HepG2 (cell line): ENCODE results near the gene GRK6. TPM values are rescaled to one million over a fixed set of nuclear protein-coding genes. Genes with fewer than 3 reads are reported as not detected.
A peak's percentile ranks its signal among the peaks of the same experiment; 100 is the strongest.

Experiments
- ATAC-seq: fragments of 200-7000 bp; cut with Tn5 transposase; 3 replicates; pipeline ENCODE4 v1.9.1; 2020; ENCODE audit warnings: mild to moderate bottlenecking, moderate library complexity
- BruUV-seq: library from RNA; stranded (reverse); fragments of 400-500 nt; replicated peaks from 2 replicates; lab custom pipeline; 2021; lab: Mats Ljungman, UMichigan
- CTCF ChIA-PET: fragments of 300-600 bp; formaldehyde crosslinking; extraction: SDS; loops from one replicate; lab custom pipeline; 2021; ENCODE audit warnings: low total read pairs, inconsistent platforms, low intra/inter-chr PET ratio; lab: Yijun Ruan, JAX
- POLR2A ChIA-PET: fragments of 350-600 bp; sonication (Branson Sonifier 250); formaldehyde crosslinking; loops from one replicate; lab custom pipeline; 2020; ENCODE audit warnings: antibody characterized with exemption, inconsistent platforms; lab: Yijun Ruan, JAX
- DNase-seq: peaks from one replicate; pipeline ENCODE4 v3.0.0-alpha.2; 2015; ENCODE audit warnings: low spot score
- FAIRE-seq: peaks from 3 replicates; lab custom pipeline; 2011; peaks lifted over from hg19 to GRCh38; lab: Jason Lieb, UNC
- H2AFZ ChIP-seq: one replicate; pipeline ENCODE4 v1.6.1; 2011; ENCODE audit warnings: low read length, inconsistent platforms
- H3K27ac ChIP-seq: fragments of 300-600 bp; 3 replicates; pipeline ENCODE4 v1.8.0; 2011; ENCODE audit warnings: mixed run types, mild to moderate bottlenecking, mixed read lengths, low read length, inconsistent platforms; ENCODE audit not compliant: insufficient read depth; ENCODE audit errors: extremely low read length
- H3K27me3 ChIP-seq, 2 experiments: fragments of 200-600 bp in 1 of 2; 2 replicates in 1 of 2; 3 replicates in 1 of 2; pipeline versions ENCODE4 v1.6.0 to v1.8.0; 2011; ENCODE audit warnings: low read length in 2 of 2, mild to moderate bottlenecking in 2 of 2, moderate library complexity in 2 of 2, inconsistent platforms in 1 of 2; ENCODE audit not compliant: insufficient read depth in 2 of 2, control insufficient read depth in 1 of 2
- H3K36me3 ChIP-seq, 2 experiments: fragments of 200-600 bp in 1 of 2; replicated peaks in 1 of 2; 2 replicates in 1 of 2; 3 replicates in 1 of 2; pipeline versions ENCODE4 v1.5.1 to v1.8.0; 2011; ENCODE audit warnings: low read length in 2 of 2, inconsistent platforms in 1 of 2; ENCODE audit not compliant: insufficient read depth in 2 of 2, control insufficient read depth in 1 of 2
- H3K4me1 ChIP-seq: 2 replicates; pipeline ENCODE4 v1.5.1; 2012; ENCODE audit warnings: low read length, inconsistent platforms; ENCODE audit not compliant: insufficient read depth
- H3K4me2 ChIP-seq: 2 replicates; pipeline ENCODE4 v1.6.0; 2011; ENCODE audit warnings: low read depth, low read length, inconsistent platforms
- H3K4me3 ChIP-seq, 3 experiments: fragments of 200-600 bp in 1 of 3; sonication (generic), shearing (Covaris generic) in 1 of 3; replicated peaks in 1 of 3; 2 replicates each; pipeline ENCODE4 v1.5.1; 2011 to 2016; ENCODE audit warnings: low read length in 3 of 3, inconsistent platforms in 2 of 3, low read depth in 2 of 3, mild to moderate bottlenecking in 2 of 3, control low read depth in 1 of 3, mixed read lengths in 1 of 3; ENCODE audit not compliant: insufficient read depth in 1 of 3
- H3K79me2 ChIP-seq: one replicate; pipeline ENCODE4 v1.6.1; 2011; ENCODE audit warnings: low read length, inconsistent platforms; ENCODE audit not compliant: insufficient read depth
- H3K9ac ChIP-seq: 2 replicates; pipeline ENCODE4 v1.6.0; 2011; ENCODE audit warnings: mild to moderate bottlenecking, low read depth, low read length, inconsistent platforms; ENCODE audit not compliant: insufficient read depth
- H3K9me3 ChIP-seq: 2 replicates; pipeline ENCODE4 v1.5.1; 2012; ENCODE audit warnings: mild to moderate bottlenecking, low read length
- H4K20me1 ChIP-seq: 2 replicates; pipeline ENCODE4 v1.6.0; 2011; ENCODE audit warnings: inconsistent platforms, mild to moderate bottlenecking, low read length, moderate library complexity; ENCODE audit not compliant: insufficient read depth
- AKAP8 ChIP-seq: sonication (generic); formaldehyde crosslinking; IDR thresholded peaks from 2 replicates; pipeline ENCODE4 v1.5.1; 2020; ENCODE audit warnings: mild to moderate bottlenecking, missing genetic modification reagents
- ATF7-NPFF ChIP-seq: sonication (generic); formaldehyde crosslinking; IDR thresholded peaks from 2 replicates; pipeline ENCODE4 v1.8.1; 2023; ENCODE audit warnings: mild to moderate bottlenecking, low read depth, missing genetic modification reagents, moderate library complexity
- FOXO1 ChIP-seq: sonication (generic); formaldehyde crosslinking; IDR thresholded peaks from 2 replicates; pipeline ENCODE4 v1.4.0; 2020; ENCODE audit warnings: missing genetic modification reagents
- MED13 ChIP-seq: sonication (generic); formaldehyde crosslinking; IDR thresholded peaks from 2 replicates; pipeline ENCODE4 v1.5.0; 2020; ENCODE audit warnings: missing genetic modification reagents
- NCOA1 ChIP-seq: sonication (generic); formaldehyde crosslinking; IDR thresholded peaks from 2 replicates; pipeline ENCODE4 v1.9.0; 2021; ENCODE audit warnings: missing genetic modification reagents
- POLR2G ChIP-seq: fragments of 200-400 bp; formaldehyde crosslinking; IDR thresholded peaks from 2 replicates; pipeline ENCODE4 v1.6.1; 2018; ENCODE audit warnings: mild to moderate bottlenecking, low read depth, low read length, moderate library complexity
- REL ChIP-seq: sonication (generic); formaldehyde crosslinking; conservative IDR thresholded peaks from 2 replicates; pipeline ENCODE4 v1.8.0; 2022; ENCODE audit warnings: mild to moderate bottlenecking, missing genetic modification reagents, moderate library complexity
- RFX5 ChIP-seq: IDR thresholded peaks from 2 replicates; pipeline ENCODE4 v1.6.1; 2011; ENCODE audit warnings: low read depth, low read length, improper control_type of control experiment
- SAP130 ChIP-seq: IDR thresholded peaks from 2 replicates; pipeline ENCODE4 v1.6.1; 2016; ENCODE audit warnings: low read depth
- SRSF9 ChIP-seq: fragments of 200-400 bp; formaldehyde crosslinking; IDR thresholded peaks from 2 replicates; pipeline ENCODE4 v1.6.1; 2018; ENCODE audit warnings: borderline replicate concordance, mild to moderate bottlenecking, low read depth, low read length; ENCODE audit not compliant: insufficient read depth, poor library complexity, severe bottlenecking
- TBX2 ChIP-seq: sonication (generic); formaldehyde crosslinking; IDR thresholded peaks from 2 replicates; pipeline ENCODE4 v1.5.0; 2020; ENCODE audit warnings: missing genetic modification reagents, mild to moderate bottlenecking, borderline replicate concordance
- TRIM24 ChIP-seq: sonication (generic); formaldehyde crosslinking; IDR thresholded peaks from 2 replicates; pipeline ENCODE4 v1.8.0; 2022; ENCODE audit warnings: mild to moderate bottlenecking, missing genetic modification reagents
- ZBTB42 ChIP-seq: sonication (generic); formaldehyde crosslinking; IDR thresholded peaks from 2 replicates; pipeline ENCODE4 v1.5.0; 2020; ENCODE audit warnings: mild to moderate bottlenecking, missing genetic modification reagents
- ZNF121 ChIP-seq: sonication (generic); formaldehyde crosslinking; IDR thresholded peaks from 2 replicates; pipeline ENCODE4 v1.5.0; 2020; ENCODE audit warnings: mild to moderate bottlenecking, missing genetic modification reagents
- ZNF782 ChIP-seq: sonication (generic); formaldehyde crosslinking; IDR thresholded peaks from 2 replicates; pipeline ENCODE4 v1.4.0; 2020; ENCODE audit warnings: missing genetic modification reagents, mild to moderate bottlenecking, borderline replicate concordance
- WGBS: methylation state at CpG from one replicate; pipeline ENCODE4 v1.1.6; 2017; ENCODE audit warnings: low lambda C conversion rate; 5-methylcytosine and 5-hydroxymethylcytosine counted together
- in situ Hi-C: cut with HindIII; loops from 2 replicates; pipeline ENCODE4 v1.10.0; 2017; ENCODE audit warnings: low pct_unique_long_range_greater_than_20kb; ENCODE audit not compliant: extremely low pct_ligation_motif_present
- intact Hi-C: fragments of 100-400 bp; cut with micrococcal nuclease; formaldehyde crosslinking; loops from one replicate; pipeline ENCODE4 v1.10.0; 2022; ENCODE audit not compliant: unreplicated experiment
- polyA plus RNA-seq, 8 experiments: library from polyadenylated mRNA; depleted of rRNA in 3 of 8; stranded (reverse) in 7 of 8; unstranded in 1 of 8; fragments of >200 nt; fragmentation: Illumina TruSeq in 4 of 8; extraction: Trizol in 4 of 8; gene quantifications; 2 replicates each; pipeline versions ENCODE4 v1.2.1 to v1.2.3, GENCODE V29; 2011 to 2016; ENCODE audit warnings: low read depth in 4 of 8, missing spikeins in 1 of 8, mixed read lengths in 1 of 8; ENCODE audit not compliant: insufficient read depth in 1 of 8
- total RNA-seq, 5 experiments: library from RNA; depleted of rRNA; stranded (reverse); fragments of >200 nt; fragmentation: Illumina TruSeq; extraction: Trizol; gene quantifications; 2 replicates each; pipeline ENCODE4 v1.2.3, GENCODE V29; 2016; ENCODE audit warnings: low read depth in 1 of 5
- TF ChIP-seq, protein P1 (sequence below): sonication (generic); formaldehyde crosslinking; IDR thresholded peaks from 2 replicates; pipeline ENCODE4 v1.4.0; 2020; ENCODE audit warnings: missing genetic modification reagents, low read depth, mild to moderate bottlenecking, borderline replicate concordance
- TF ChIP-seq, protein P2 (sequence below): sonication (generic); formaldehyde crosslinking; conservative IDR thresholded peaks from 2 replicates; pipeline ENCODE4 v1.4.0; 2020; ENCODE audit warnings: mild to moderate bottlenecking, missing genetic modification reagents, moderate library complexity

Gene GRK6
- total and polyA plus RNA-seq, 2 of the 13 experiments (the other 11 are each of a cell fraction or from before 2014, with no cell fraction given) = 13.2 to 19.9 TPM

DNA sequence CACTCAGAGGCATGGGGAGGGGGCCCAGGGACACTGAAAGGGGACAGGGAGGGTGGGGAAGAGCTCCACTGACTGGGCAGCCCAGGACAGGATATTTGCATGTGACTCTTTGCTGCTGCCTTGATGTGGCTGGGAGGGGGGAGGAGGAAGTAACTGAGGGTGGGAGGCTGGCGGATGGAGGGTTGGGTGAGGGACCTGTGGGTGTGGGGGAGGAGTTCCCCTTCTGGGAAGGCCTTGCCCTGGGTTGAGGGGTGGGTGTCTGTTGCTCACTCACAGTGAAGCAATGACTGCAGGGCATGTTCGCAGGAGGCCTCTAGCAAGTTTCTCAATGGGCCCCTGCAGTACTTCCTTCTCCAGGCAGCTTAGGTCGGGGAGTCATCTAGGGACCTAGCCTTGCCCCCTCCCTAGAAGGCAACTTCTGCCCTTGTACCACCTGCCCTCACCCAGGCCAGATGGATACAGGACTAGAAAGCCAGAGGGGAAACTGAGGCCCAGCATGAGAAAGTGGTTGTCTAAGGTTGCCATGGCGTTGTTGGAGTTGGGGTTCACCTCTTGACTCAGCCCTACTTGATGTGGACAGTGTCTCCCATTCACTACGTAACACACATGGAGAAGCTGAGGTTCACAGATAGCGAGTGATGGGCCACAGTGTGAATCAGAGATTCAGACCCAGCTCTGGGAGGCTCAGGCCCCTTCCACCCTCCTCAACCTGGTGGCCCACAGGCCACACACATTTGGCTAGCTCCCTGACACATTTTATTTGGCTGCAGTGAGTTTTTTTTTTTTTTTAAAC is 3.0 kb downstream of the GRK6 start:
- Histone ChIP-seq H3K4me1 (peaks cover 42% of the 10 kb centered on the region), H3K4me3 (no peak overlapping the region), H3K4me2 (no peak overlapping the region), H4K20me1 (no peaks in the 10 kb centered on the region), H3K27ac (no peak overlapping the region), H2AFZ (no peak overlapping the region), H3K27me3 (peaks cover 0 to 1% of the 10 kb centered on the region in 2 experiments; a peak in 1 of 5 replicates), H3K36me3 (peaks cover 14 to 22% of the 10 kb centered on the region in 2 experiments; a peak in 4 of 5 replicates), H3K9ac (no peak overlapping the region), H3K9me3 (no peaks in the 10 kb centered on the region), H3K79me2 (peaks cover 14% of the 10 kb centered on the region)
- no TSS peak for BruUV-seq
- 94% methylated on average over 4 of the region's 6 CpGs for WGBS
- ATAC-seq (no peak), FAIRE-seq (no peak), DNase-seq (no peak)
- in situ Hi-C loops (no loop called here), intact Hi-C loops (no loop called here)
- CTCF ChIA-PET = no interaction called here
- POLR2A ChIA-PET = interaction anchor here (0.7 to 1.0 kb wide), 3 partner anchors 14 to 120 kb away, joined by 4 read pairs; no protein-coding TSS in a partner anchor
- TF ChIP-seq REL (CRISPR knock-in tag) = no peak
- TF ChIP-seq SAP130 (CRISPR knock-in tag) = 0 out of 2 replicates have a peak, but pooled peaks have one; percentile 11
- TF ChIP-seq RFX5 = no peak
- TF ChIP-seq, protein P1, sequence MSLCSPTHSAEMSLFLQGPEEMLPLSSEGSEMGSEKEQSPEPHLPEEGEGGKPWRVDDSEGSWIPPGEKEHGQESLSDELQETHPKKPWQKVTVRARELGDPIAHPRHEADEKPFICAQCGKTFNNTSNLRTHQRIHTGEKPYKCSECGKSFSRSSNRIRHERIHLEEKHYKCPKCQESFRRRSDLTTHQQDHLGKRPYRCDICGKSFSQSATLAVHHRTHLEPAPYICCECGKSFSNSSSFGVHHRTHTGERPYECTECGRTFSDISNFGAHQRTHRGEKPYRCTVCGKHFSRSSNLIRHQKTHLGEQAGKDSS (CRISPR knock-in tag) = no peak
- TF ChIP-seq TRIM24 (CRISPR knock-in tag) = no peak
- no peak for TF ChIP-seq ZNF782 (CRISPR knock-in tag)
- TF ChIP-seq AKAP8 = 0 out of 2 replicates have a peak, but pooled peaks have one; percentile 46
- TF ChIP-seq ATF7-NPFF (CRISPR knock-in tag) = no peak
- no peak for TF ChIP-seq MED13
- TF ChIP-seq SRSF9 = no peak
- no peak for TF ChIP-seq ZNF121 (CRISPR knock-in tag)
- TF ChIP-seq TBX2 = no peak
- 0 out of 2 replicates have a peak, but pooled peaks have one; percentile 13 for TF ChIP-seq POLR2G
- no peak for TF ChIP-seq ZBTB42 (CRISPR knock-in tag)
- TF ChIP-seq, protein P2, sequence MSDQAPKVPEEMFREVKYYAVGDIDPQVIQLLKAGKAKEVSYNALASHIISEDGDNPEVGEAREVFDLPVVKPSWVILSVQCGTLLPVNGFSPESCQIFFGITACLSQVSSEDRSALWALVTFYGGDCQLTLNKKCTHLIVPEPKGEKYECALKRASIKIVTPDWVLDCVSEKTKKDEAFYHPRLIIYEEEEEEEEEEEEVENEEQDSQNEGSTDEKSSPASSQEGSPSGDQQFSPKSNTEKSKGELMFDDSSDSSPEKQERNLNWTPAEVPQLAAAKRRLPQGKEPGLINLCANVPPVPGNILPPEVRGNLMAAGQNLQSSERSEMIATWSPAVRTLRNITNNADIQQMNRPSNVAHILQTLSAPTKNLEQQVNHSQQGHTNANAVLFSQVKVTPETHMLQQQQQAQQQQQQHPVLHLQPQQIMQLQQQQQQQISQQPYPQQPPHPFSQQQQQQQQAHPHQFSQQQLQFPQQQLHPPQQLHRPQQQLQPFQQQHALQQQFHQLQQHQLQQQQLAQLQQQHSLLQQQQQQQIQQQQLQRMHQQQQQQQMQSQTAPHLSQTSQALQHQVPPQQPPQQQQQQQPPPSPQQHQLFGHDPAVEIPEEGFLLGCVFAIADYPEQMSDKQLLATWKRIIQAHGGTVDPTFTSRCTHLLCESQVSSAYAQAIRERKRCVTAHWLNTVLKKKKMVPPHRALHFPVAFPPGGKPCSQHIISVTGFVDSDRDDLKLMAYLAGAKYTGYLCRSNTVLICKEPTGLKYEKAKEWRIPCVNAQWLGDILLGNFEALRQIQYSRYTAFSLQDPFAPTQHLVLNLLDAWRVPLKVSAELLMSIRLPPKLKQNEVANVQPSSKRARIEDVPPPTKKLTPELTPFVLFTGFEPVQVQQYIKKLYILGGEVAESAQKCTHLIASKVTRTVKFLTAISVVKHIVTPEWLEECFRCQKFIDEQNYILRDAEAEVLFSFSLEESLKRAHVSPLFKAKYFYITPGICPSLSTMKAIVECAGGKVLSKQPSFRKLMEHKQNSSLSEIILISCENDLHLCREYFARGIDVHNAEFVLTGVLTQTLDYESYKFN = no peak
- no peak for TF ChIP-seq NCOA1 (CRISPR knock-in tag)
- TF ChIP-seq FOXO1 (CRISPR knock-in tag) = no peak
